Liver (tissue), 9 donors: ENCODE measurements around the gene SORCS2. TPM values are rescaled to one million over a fixed set of nuclear protein-coding genes. Genes with fewer than 3 reads are reported as not detected.

Experiments
- DNase-seq: peaks from one replicate; pipeline ENCODE4 v3.0.0-alpha.2; 2017; ENCODE audit warnings: low spot score
- H3K27ac ChIP-seq, 2 donors: one replicate each; pipeline ENCODE4 v1.7.0; 2013; ENCODE audit warnings: inconsistent platforms in 2 of 2, low read length in 2 of 2, control low read depth in 1 of 2, low read depth in 1 of 2, mild to moderate bottlenecking in 1 of 2
- H3K27me3 ChIP-seq, 4 donors: one replicate each; pipeline versions ENCODE4 v1.6.1 to v1.7.0; 2013; ENCODE audit warnings: low read length in 3 of 4, inconsistent platforms in 1 of 4, mild to moderate bottlenecking in 1 of 4, moderate library complexity in 1 of 4; ENCODE audit not compliant: control insufficient read depth in 4 of 4, insufficient read depth in 4 of 4
- H3K36me3 ChIP-seq, 4 donors: one replicate each; pipeline versions ENCODE4 v1.6.1 to v1.7.0; 2013; ENCODE audit warnings: low read length in 3 of 4, mild to moderate bottlenecking in 3 of 4, low read depth in 1 of 4, moderate library complexity in 1 of 4; ENCODE audit not compliant: control insufficient read depth in 4 of 4, insufficient read depth in 3 of 4
- H3K4me1 ChIP-seq, 4 donors: one replicate each; pipeline versions ENCODE4 v1.6.1 to v1.7.0; 2013; ENCODE audit warnings: low read length in 3 of 4, mild to moderate bottlenecking in 3 of 4, moderate library complexity in 1 of 4; ENCODE audit not compliant: control insufficient read depth in 4 of 4, insufficient read depth in 4 of 4
- H3K4me3 ChIP-seq, 3 donors: one replicate each; pipeline versions ENCODE4 v1.6.1 to v1.7.0; 2013; ENCODE audit warnings: low read length in 3 of 3, control low read depth in 1 of 3, low read depth in 1 of 3, mild to moderate bottlenecking in 1 of 3
- H3K9ac ChIP-seq, 2 donors: one replicate each; pipeline ENCODE4 v1.7.0; 2013; ENCODE audit warnings: low read length in 2 of 2, mild to moderate bottlenecking in 2 of 2, moderate library complexity in 2 of 2, control low read depth in 1 of 2, low read depth in 1 of 2
- H3K9me3 ChIP-seq, 4 donors: one replicate each; pipeline versions ENCODE4 v1.6.1 to v1.7.0; 2013; ENCODE audit warnings: low read length in 3 of 4; ENCODE audit not compliant: control insufficient read depth in 4 of 4
- EGR1 ChIP-seq, 2 donors: IDR thresholded peaks; 2 replicates each; pipeline ENCODE4 v1.6.1; 2016 to 2018; ENCODE audit warnings: antibody characterized with exemption in 2 of 2, low read depth in 2 of 2
- FOXA2 ChIP-seq: IDR thresholded peaks from 2 replicates; pipeline ENCODE4 v1.6.1; 2016; ENCODE audit warnings: antibody characterized with exemption
- GABPA ChIP-seq, 2 donors: IDR thresholded peaks in 1 of 2; conservative IDR thresholded peaks in 1 of 2; 2 replicates each; pipeline ENCODE4 v1.6.1; 2016; ENCODE audit warnings: antibody characterized with exemption in 2 of 2, mild to moderate bottlenecking in 1 of 2, moderate library complexity in 1 of 2
- JUND ChIP-seq, 2 donors: IDR thresholded peaks; 2 replicates each; pipeline ENCODE4 v1.6.1; 2016; ENCODE audit warnings: antibody characterized with exemption in 2 of 2
- NR2F2 ChIP-seq: IDR thresholded peaks from 2 replicates; pipeline ENCODE4 v1.6.1; 2016; ENCODE audit warnings: antibody characterized with exemption
- RAD21 ChIP-seq, 2 donors: IDR thresholded peaks; 2 replicates each; pipeline ENCODE4 v1.6.1; 2016; ENCODE audit warnings: antibody characterized with exemption in 2 of 2, mild to moderate bottlenecking in 2 of 2
- TAF1 ChIP-seq: conservative IDR thresholded peaks from 2 replicates; pipeline ENCODE4 v1.6.1; 2016; ENCODE audit warnings: antibody characterized with exemption, mild to moderate bottlenecking
- YY1 ChIP-seq: IDR thresholded peaks from 2 replicates; pipeline ENCODE4 v1.6.1; 2016; ENCODE audit warnings: antibody characterized with exemption, mild to moderate bottlenecking
- WGBS: extraction: QIAGEN DNeasy Blood & Tissue Kit; methylation state at CpG from one replicate; pipeline ENCODE4 v1.1.7; 2013; 5-methylcytosine and 5-hydroxymethylcytosine counted together
- polyA plus RNA-seq, 2 donors: library from polyadenylated mRNA; stranded (reverse) in 1 of 2; unstranded in 1 of 2; fragments of 200-250 nt in 1 of 2; fragments of >200 nt in 1 of 2; fragmentation: Nextera tagmentation in 1 of 2; extraction: Ambion mirVana in 1 of 2; gene quantifications; one replicate each; pipeline versions ENCODE4 v1.2.1 to v1.2.3, GENCODE V29; 2013 to 2015
- total RNA-seq, 2 donors: library from RNA; depleted of rRNA; stranded (reverse); fragments of >200 nt; gene quantifications; one replicate each; pipeline ENCODE4 v1.2.3, GENCODE V29; 2014
- TF ChIP-seq, protein P1 (sequence below): IDR thresholded peaks from 2 replicates; pipeline ENCODE4 v1.6.1; 2016; ENCODE audit warnings: antibody characterized with exemption, mild to moderate bottlenecking
- TF ChIP-seq, protein P2 (sequence below): IDR thresholded peaks from 2 replicates; pipeline ENCODE4 v1.6.1; 2016; ENCODE audit warnings: antibody characterized with exemption
- TF ChIP-seq, protein P3 (sequence below): IDR thresholded peaks from 2 replicates; pipeline ENCODE4 v1.6.1; 2016; ENCODE audit warnings: antibody characterized with exemption
- donor health status: healthy.
- donor health status: healthy.
- donor health status: healthy.
- donor health status: healthy.
- donor health status: healthy.

Gene SORCS2
- total and polyA plus RNA-seq, 4 donors: 0.10 to 1.4 (median 0.92) TPM

DNA sequence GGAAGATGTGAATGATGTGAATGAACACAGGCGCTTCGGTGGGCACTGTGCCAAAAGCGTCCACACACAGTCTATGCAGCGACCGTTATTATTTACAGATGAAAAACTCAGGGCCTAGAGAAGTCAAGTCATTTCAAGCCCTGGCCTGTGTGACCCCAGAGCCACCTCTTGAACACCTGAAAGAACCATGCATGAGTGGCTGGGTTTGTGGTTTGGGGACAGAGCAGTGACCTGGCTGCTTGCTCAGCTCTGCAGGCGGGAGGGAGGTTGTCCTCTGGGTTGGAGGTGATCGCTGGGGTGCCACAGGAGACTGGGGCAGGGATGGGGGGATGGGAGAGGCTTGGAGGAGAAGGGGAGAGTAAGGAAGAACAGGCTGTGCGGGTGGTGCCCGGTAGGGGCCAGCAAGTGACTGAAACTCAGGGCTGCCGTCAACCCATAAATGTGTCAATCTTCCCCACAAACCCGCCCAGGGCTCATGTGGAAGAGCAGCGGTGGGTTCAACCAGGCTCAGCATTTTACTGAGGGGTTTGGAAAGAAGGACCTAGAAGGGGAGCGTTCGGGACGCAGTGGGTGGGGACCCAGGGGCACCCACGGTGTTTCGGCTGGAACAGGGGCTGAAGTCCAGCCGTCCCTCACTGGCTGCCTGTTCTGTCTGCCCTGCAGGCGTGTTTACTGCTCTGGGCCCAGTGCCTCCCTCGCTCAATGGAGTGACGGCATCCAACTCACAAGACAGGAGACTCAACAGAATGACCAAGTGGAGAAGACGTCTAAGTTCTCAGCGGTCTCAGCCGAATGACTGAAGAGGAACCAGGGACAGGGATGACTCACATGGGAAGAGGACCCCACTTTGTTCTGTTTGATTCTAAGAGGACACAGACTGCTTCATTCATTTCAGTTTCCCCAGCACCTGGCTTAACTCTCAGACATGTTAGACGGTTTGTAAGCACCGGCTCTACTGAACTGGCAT, 579.5 kb downstream of the SORCS2 start:
- Histone ChIP-seq H3K27ac (no peak overlapping the region), H3K27me3 (no peaks in the 10 kb centered on the region), H3K9ac (no peak overlapping the region), H3K4me3 (no peak overlapping the region), H3K4me1 (no peaks in the 10 kb centered on the region), H3K36me3 (no peaks in the 10 kb centered on the region), H3K9me3 (no peaks in the 10 kb centered on the region)
- DNase-seq: no peak
- WGBS: 72% methylated on average over 26 of the region's 26 CpGs
- no peak for TF ChIP-seq RAD21 (IDR thresholded peaks at IDR 0.05)

DNA sequence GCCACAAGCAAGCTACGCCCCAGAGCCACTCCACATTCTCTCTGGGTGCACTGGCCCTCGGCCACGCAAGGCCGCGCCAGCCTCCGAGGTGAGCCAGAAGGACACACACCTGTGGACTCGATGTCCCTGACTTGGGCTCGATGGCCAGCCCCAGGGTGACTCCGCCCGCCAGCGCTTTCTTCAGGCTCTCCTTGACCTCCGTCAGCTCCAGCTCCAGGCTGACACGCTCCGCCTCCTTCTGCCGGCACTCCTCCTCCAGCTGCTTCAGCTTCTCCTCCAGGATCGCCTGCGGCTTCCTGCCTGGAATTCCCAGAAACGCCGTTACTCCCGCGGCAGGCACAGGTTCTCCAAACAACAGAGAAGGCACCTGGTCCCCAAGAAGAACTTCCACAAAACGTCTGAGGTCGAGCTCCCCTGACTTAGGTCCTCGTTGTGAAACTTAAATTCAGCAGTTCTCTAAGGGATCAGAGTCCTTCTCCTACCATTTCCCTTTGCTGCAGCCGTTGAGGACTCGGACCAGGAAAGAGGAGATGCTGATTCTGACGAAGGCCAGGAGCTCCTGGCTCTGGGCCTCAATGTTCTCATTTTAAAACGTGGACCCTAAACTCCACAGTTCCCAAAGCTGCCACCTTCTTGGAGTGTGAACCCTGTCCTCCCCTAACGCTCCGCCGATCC, 580.5 kb downstream of the SORCS2 start:
- Histone ChIP-seq H3K4me3 (no peak overlapping the region), H3K9ac (no peak overlapping the region), H3K27me3 (no peaks in the 10 kb centered on the region), H3K9me3 (no peaks in the 10 kb centered on the region), H3K4me1 (no peaks in the 10 kb centered on the region), H3K36me3 (no peaks in the 10 kb centered on the region), H3K27ac (no peak overlapping the region)
- TF ChIP-seq NR2F2 (no peak), RAD21 (IDR thresholded peaks at IDR 0.05) (no peak), FOXA2 (no peak), GABPA (IDR thresholded peaks at IDR 0.05 in 1 of 2, conservative IDR thresholded peaks at IDR 0.05 in 1 of 2) (no peak), TAF1 (no peak), EGR1 (IDR thresholded peaks at IDR 0.05; ENCODE audit: low read depth in 2 of 2) (no peak), JUND (IDR thresholded peaks at IDR 0.05) (no peak), YY1 (no peak)
- TF ChIP-seq, protein P1, sequence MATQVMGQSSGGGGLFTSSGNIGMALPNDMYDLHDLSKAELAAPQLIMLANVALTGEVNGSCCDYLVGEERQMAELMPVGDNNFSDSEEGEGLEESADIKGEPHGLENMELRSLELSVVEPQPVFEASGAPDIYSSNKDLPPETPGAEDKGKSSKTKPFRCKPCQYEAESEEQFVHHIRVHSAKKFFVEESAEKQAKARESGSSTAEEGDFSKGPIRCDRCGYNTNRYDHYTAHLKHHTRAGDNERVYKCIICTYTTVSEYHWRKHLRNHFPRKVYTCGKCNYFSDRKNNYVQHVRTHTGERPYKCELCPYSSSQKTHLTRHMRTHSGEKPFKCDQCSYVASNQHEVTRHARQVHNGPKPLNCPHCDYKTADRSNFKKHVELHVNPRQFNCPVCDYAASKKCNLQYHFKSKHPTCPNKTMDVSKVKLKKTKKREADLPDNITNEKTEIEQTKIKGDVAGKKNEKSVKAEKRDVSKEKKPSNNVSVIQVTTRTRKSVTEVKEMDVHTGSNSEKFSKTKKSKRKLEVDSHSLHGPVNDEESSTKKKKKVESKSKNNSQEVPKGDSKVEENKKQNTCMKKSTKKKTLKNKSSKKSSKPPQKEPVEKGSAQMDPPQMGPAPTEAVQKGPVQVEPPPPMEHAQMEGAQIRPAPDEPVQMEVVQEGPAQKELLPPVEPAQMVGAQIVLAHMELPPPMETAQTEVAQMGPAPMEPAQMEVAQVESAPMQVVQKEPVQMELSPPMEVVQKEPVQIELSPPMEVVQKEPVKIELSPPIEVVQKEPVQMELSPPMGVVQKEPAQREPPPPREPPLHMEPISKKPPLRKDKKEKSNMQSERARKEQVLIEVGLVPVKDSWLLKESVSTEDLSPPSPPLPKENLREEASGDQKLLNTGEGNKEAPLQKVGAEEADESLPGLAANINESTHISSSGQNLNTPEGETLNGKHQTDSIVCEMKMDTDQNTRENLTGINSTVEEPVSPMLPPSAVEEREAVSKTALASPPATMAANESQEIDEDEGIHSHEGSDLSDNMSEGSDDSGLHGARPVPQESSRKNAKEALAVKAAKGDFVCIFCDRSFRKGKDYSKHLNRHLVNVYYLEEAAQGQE: no peak
- TF ChIP-seq, protein P2, sequence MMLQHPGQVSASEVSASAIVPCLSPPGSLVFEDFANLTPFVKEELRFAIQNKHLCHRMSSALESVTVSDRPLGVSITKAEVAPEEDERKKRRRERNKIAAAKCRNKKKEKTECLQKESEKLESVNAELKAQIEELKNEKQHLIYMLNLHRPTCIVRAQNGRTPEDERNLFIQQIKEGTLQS: no peak
- TF ChIP-seq, protein P3, sequence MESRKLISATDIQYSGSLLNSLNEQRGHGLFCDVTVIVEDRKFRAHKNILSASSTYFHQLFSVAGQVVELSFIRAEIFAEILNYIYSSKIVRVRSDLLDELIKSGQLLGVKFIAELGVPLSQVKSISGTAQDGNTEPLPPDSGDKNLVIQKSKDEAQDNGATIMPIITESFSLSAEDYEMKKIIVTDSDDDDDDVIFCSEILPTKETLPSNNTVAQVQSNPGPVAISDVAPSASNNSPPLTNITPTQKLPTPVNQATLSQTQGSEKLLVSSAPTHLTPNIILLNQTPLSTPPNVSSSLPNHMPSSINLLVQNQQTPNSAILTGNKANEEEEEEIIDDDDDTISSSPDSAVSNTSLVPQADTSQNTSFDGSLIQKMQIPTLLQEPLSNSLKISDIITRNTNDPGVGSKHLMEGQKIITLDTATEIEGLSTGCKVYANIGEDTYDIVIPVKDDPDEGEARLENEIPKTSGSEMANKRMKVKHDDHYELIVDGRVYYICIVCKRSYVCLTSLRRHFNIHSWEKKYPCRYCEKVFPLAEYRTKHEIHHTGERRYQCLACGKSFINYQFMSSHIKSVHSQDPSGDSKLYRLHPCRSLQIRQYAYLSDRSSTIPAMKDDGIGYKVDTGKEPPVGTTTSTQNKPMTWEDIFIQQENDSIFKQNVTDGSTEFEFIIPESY: no peak
- no peak for DNase-seq
- WGBS: 70% methylated on average over 31 of the region's 31 CpGs
